ENCODE results near the gene FFAR3.
A peak's percentile ranks its signal among the peaks of the same experiment; 100 is the strongest.

Gene FFAR3

GRCh38 chr19:35331551-35332214 is 26.6 kb upstream of the FFAR3 start:
- no peak for DNase-seq

- DNase-seq = no peak
Measured at GRCh38 chr19:35332817-35333216, 25.4 kb upstream of the FFAR3 start.

- no peak for DNase-seq
Measured at GRCh38 chr19:35334144-35334753, 24.0 kb upstream of the FFAR3 start.

- no peak for DNase-seq
Measured at GRCh38 chr19:35336166-35336955, 21.9 kb upstream of the FFAR3 start.

- DNase-seq = no peak
Measured at GRCh38 chr19:35337097-35337983, 20.9 kb upstream of the FFAR3 start.

- DNase-seq = no peak
Measured at GRCh38 chr19:35337984-35338296, 20.3 kb upstream of the FFAR3 start.

GRCh38 chr19:35340431-35340830 is 17.8 kb upstream of the FFAR3 start:
- DNase-seq = no peak

GRCh38 chr19:35341006-35341405 is 17.3 kb upstream of the FFAR3 start:
- no peak for DNase-seq

GRCh38 chr19:35341565-35342225 is 16.6 kb upstream of the FFAR3 start:
- no peak for DNase-seq

- DNase-seq = no peak
Measured at GRCh38 chr19:35342430-35342829, 15.8 kb upstream of the FFAR3 start.

GRCh38 chr19:35344511-35345031 is 13.7 kb upstream of the FFAR3 start:
- DNase-seq = no peak

GRCh38 chr19:35345671-35346111 is 12.6 kb upstream of the FFAR3 start:
- no peak for DNase-seq

GRCh38 chr19:35346193-35347052 is 11.8 kb upstream of the FFAR3 start:
- peak; percentile 47 for DNase-seq

- DNase-seq = no peak
Measured at GRCh38 chr19:35347171-35347929, 10.9 kb upstream of the FFAR3 start, which contains the start of gene FFAR1. Gene FFAR1, plus strand, starts transcription at chr19:35347902. Its CDS starts 3,650 bp downstream, at chr19:35351552.

GRCh38 chr19:35347930-35348298 is 10.3 kb upstream of the FFAR3 start:
- DNase-seq = no peak

GRCh38 chr19:35348911-35349611 is 9.2 kb upstream of the FFAR3 start:
- no peak for DNase-seq

GRCh38 chr19:35349614-35350521 is 8.4 kb upstream of the FFAR3 start:
- DNase-seq = no peak

- DNase-seq = no peak
Measured at GRCh38 chr19:35350591-35350990, 7.7 kb upstream of the FFAR3 start.
